ACHN (cell line): ENCODE measurements around the gene TEDDM1.

Experiments
- DNase-seq: peaks from one replicate; pipeline ENCODE4 v3.0.0-alpha.2; 2015
- in situ Hi-C: cut with HindIII; loops from 2 replicates; pipeline ENCODE4 v1.10.0; 2017; ENCODE audit warnings: low sequenced_read_pairs, low pct_ligation_motif_present, low pct_unique_long_range_greater_than_20kb

Gene TEDDM1

DNA sequence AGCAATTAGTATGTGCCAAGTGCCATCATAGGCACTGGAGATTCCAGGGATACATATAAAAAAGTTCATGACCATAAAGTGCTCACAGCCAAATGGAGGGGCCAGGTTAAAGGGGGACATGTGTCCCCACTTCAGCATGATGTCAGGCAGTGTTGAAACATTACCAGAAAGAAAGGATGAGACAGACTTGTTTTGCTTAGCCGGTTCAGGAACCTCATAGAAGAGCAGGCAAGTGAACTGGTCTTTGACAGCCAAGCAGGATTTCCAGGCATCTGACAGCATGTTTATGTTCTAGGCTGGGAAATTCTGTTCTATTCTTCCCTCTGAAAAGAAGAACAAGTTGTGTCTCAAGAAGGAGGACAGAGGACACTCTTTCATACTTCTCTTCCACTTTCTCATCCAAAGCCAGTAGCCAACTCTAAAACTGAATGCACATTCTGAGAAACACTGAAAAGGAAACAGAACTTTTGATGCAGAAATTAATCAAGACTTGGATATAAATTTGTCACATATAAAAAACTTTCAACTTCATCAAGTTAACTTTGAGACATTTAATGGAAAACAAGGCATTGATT, 48.6 kb downstream of the TEDDM1 start:
- in situ Hi-C loops, result no loop called here
- no peak for DNase-seq

DNA sequence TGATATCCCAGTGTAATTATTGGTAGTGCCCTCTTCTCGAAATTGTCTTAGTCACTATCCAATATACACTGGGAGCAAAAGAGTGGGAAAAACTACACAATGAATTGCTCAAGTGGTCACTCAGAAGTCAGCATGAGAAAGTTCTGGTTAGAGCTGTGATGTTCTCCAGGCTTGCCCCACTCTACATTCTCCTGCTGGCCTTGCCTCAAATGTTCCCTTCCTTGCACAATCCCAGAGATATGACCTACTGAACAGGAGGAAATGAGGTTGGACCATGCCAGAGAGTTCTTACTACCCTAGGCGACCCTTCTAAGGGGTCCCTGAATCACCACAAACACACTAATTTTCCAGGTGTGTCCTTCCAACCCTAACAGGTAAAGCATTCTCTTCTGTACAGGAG, 49.6 kb downstream of the TEDDM1 start:
- DNase-seq, result no peak
- in situ Hi-C loops, result no loop called here

DNA sequence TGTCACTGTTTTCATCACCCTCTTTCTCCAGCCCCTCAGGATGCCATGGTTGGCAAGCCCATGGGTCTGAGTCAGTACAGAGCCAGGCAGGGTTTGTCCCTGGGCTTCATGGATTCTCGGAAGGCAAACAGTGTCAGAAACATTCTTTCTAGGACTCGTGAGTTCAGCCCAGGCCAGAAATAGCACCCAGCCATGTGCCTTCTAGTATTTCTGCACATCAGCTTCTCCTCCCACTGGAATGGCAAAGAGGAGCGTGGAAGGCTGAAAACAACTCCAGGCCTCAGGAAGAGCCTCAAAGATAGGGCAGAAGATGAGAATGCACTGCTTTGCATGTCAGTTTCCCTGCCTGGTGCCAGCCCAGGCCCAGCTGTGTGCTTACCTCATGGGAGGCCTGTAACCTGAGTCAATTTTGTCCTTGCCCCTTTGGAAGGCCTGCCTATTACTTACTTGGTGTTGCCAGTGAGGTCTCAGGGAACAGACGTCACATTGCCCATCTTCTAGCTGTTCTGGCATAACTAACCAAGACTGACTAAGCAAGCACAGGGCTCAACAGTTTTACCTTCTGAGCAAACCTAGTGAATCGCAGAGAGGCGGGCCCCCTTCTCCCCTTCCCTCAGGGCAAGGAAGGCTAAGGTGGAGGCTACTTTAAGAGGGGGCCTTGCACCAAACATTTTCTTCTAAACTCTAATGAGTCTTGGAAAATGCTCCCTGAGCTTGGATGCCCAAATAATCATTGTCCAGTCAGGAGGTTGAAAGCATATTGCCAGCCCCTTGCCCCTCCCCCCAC, 51.3 kb downstream of the TEDDM1 start:
- in situ Hi-C loops, result no loop called here
- DNase-seq, result no peak
